Transverse colon (tissue), 4 donors: ENCODE data around the gene APCDD1L. TPM values are rescaled to one million over a fixed set of nuclear protein-coding genes. Genes with fewer than 3 reads are reported as not detected.

Experiments used
- DNase-seq: peaks from one replicate; pipeline ENCODE4 v3.0.0-alpha.2; 2019
- H3K27ac ChIP-seq, 4 donors: fragments of 200-600 bp; sonication (generic); 2 replicates each; pipeline ENCODE4 v1.5.1; 2016 to 2018; ENCODE audit warnings: inconsistent platforms in 4 of 4
- H3K27me3 ChIP-seq: fragments of 200-600 bp; sonication (generic); 2 replicates; pipeline ENCODE4 v1.5.1; 2017; ENCODE audit warnings: inconsistent platforms
- H3K36me3 ChIP-seq, 4 donors: fragments of 200-600 bp; sonication (generic); 2 replicates each; pipeline ENCODE4 v1.5.1; 2017 to 2019; ENCODE audit warnings: inconsistent platforms in 4 of 4
- H3K4me1 ChIP-seq, 4 donors: fragments of 200-600 bp; sonication (generic); 2 replicates each; pipeline ENCODE4 v1.5.1; 2017 to 2020; ENCODE audit warnings: inconsistent platforms in 4 of 4
- H3K4me3 ChIP-seq, 4 donors: fragments of 200-600 bp; sonication (generic); 1 replicate in 1 of 4; 2 replicates in 3 of 4; pipeline versions ENCODE4 v1.5.1 to v1.6.1; 2017 to 2019; ENCODE audit warnings: inconsistent platforms in 4 of 4
- H3K9me3 ChIP-seq, 2 donors: fragments of 200-600 bp; sonication (generic); 2 replicates each; pipeline ENCODE4 v1.5.1; 2017 to 2019; ENCODE audit warnings: inconsistent platforms in 2 of 2
- EP300 ChIP-seq: sonication (generic); formaldehyde crosslinking; IDR thresholded peaks from one replicate; pipeline ENCODE4 v1.6.1; 2017; ENCODE audit warnings: antibody characterized with exemption, low read depth
- POLR2A ChIP-seq: fragments of 450-650 bp; IDR thresholded peaks from one replicate; pipeline ENCODE4 v1.6.1; 2016; ENCODE audit warnings: antibody characterized with exemption, mild to moderate bottlenecking, moderate library complexity
- POLR2AphosphoS5 ChIP-seq, 3 donors: sonication (generic); formaldehyde crosslinking; IDR thresholded peaks; one replicate each; pipeline ENCODE4 v1.6.1; 2016; ENCODE audit warnings: antibody characterized with exemption in 3 of 3
- WGBS, 2 donors: methylation state at CpG; one replicate each; pipeline ENCODE4 v1.1.5; 2018; ENCODE audit warnings: low coverage in 1 of 2; 5-methylcytosine and 5-hydroxymethylcytosine counted together
- in situ Hi-C, 4 donors: fragments of 200-750 bp; cut with MboI; loops; one replicate each; pipeline versions ENCODE4 v1.15.0 to v1.15.1; 2017; ENCODE audit warnings: low sequenced_read_pairs in 3 of 4, low pct_ligation_motif_present in 1 of 4, low pct_unique_long_range_greater_than_20kb in 1 of 4
- intact Hi-C: fragments of 100-400 bp; cut with DNase I; formaldehyde crosslinking; loops from one replicate; pipeline ENCODE4 v1.15.1; 2023; ENCODE audit warnings: low total_unique reads
- total RNA-seq, 4 donors: library from RNA; depleted of rRNA; stranded (reverse); fragments of >200 nt; gene quantifications; one replicate each; pipeline ENCODE4 v1.1.0, GENCODE V29; 2016
- TF ChIP-seq, protein P1 (sequence below), 5 experiments: fragments of 200-600 bp in 3 of 5; fragments of 450-650 bp in 2 of 5; sonication (generic) in 3 of 5; IDR thresholded peaks; 1 replicate in 2 of 5; 2 replicates in 3 of 5; pipeline ENCODE4 v1.5.1; 2016 to 2017; ENCODE audit warnings: antibody characterized with exemption in 5 of 5, inconsistent platforms in 3 of 5, mild to moderate bottlenecking in 2 of 5, moderate library complexity in 1 of 5

APCDD1L gene
- total RNA-seq, 4 donors from 2014 or later, result 0.16 TPM; not detected in 3

DNA sequence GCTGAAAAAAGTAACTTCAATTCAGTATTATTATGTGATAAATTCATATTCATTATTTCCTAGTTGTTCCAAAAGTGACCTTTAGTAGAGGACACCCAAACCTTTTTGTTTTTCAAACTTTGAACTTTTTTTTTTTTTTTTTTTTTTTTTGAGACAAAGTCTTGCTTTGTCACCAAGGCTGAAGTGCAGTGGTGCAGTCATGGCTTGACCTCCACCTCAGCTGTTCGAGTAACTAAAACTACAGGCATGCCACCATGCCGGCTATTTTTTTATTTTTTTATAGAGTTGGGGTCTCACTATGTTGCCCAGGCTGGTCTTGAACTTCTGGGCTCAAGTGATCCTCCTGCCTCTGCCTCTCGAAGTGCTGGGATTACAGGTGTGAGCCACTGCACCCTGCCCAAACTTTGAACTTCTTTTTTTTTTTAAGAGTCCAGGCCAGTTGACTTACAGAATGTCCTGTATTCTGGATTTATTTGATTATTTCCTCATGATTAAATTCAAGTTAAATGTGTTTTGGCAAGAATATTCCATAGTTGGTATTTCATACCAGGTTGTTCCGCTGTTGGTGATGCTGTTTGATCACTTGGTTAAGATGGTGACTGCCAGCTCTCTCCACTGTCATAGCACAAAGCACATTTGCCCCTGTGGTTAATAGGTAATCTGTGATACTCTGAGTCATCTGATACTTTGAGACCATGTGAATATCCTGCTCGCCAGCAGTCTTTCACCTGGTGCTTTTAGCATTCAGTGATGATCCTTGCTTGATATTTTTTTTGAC is 78.1 kb downstream of the APCDD1L start:
- Histone ChIP-seq H3K27me3 (no peaks in the 10 kb centered on the region), H3K27ac (peak overlapping the region in 3 of 4 donors; percentile 34 to 59 (median 44)), H3K9me3 (no peaks in the 10 kb centered on the region), H3K4me1 (peaks cover 16 to 51% (median 27%) of the 10 kb centered on the region in 4 donors), H3K4me3 (no peak overlapping the region), H3K36me3 (peaks cover 0 to 10% (median 0%) of the 10 kb centered on the region in 4 donors)
- in situ Hi-C loops (no loop called here), intact Hi-C loops (no loop called here)
- DNase-seq, result no peak
- TF ChIP-seq POLR2AphosphoS5 (IDR thresholded peaks at IDR 0.05) (no peak), EP300 (no peak), POLR2A (no peak)
- TF ChIP-seq, protein P1, sequence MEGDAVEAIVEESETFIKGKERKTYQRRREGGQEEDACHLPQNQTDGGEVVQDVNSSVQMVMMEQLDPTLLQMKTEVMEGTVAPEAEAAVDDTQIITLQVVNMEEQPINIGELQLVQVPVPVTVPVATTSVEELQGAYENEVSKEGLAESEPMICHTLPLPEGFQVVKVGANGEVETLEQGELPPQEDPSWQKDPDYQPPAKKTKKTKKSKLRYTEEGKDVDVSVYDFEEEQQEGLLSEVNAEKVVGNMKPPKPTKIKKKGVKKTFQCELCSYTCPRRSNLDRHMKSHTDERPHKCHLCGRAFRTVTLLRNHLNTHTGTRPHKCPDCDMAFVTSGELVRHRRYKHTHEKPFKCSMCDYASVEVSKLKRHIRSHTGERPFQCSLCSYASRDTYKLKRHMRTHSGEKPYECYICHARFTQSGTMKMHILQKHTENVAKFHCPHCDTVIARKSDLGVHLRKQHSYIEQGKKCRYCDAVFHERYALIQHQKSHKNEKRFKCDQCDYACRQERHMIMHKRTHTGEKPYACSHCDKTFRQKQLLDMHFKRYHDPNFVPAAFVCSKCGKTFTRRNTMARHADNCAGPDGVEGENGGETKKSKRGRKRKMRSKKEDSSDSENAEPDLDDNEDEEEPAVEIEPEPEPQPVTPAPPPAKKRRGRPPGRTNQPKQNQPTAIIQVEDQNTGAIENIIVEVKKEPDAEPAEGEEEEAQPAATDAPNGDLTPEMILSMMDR (IDR thresholded peaks at IDR 0.05), result no peak
- WGBS, 2 donors, result 69 to 77% methylated on average over 2 to 5 of the region's 5 CpGs

DNA sequence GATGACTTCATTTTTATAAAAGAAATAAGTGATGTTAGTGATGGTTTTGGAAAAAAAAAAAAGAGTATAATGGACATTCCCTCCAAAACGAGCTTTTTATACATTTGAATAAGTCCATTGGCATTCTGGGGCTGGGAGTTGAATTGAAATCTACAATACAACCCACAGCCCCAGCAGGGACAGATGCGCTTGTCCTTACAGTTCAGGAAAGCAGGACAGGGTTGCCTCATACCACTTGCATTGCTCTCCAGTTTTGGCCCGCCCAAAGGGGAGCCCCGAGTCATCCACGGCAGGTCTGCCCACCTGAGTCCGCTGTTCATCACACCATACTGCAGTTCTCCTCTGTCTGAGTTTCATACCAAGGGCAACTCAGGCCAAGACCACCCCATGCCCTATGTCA is 80.0 kb downstream of the APCDD1L start:
- 25 to 90% methylated on average over 1 to 6 of the region's 6 CpGs for WGBS, 2 donors
- Histone ChIP-seq H3K27me3 (no peaks in the 10 kb centered on the region), H3K27ac (no peak overlapping the region), H3K4me3 (no peak overlapping the region), H3K4me1 (peaks cover 23 to 64% (median 38%) of the 10 kb centered on the region in 4 donors), H3K36me3 (no peaks in the 10 kb centered on the region), H3K9me3 (no peaks in the 10 kb centered on the region)
- TF ChIP-seq, protein P1 (IDR thresholded peaks at IDR 0.05), result no peak
- TF ChIP-seq EP300 (no peak), POLR2AphosphoS5 (IDR thresholded peaks at IDR 0.05) (no peak), POLR2A (no peak)
- no peak for DNase-seq
- intact Hi-C loops, result no loop called here
- in situ Hi-C loops, result no loop called here

DNA sequence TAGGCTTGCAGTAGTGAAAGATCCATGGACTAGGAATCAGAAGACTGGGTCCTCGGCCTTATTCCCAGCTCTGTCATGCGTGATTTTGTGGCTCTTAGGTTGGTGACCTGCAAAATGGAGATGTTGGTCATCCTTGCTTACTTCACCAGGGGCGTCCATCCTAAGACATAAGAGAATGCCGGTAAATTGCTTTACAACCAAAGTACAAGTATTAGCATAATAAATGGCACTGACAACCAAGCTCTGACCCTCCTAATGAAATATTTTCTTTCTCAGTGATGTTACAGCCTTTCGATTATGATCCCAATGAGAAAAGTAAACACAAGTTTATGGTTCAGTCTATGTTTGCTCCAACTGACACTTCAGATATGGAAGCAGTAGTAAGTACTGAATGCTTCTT is 80.9 kb downstream of the APCDD1L start:
- WGBS, 2 donors, result 48 to 50% methylated on average over 3 to 5 of the region's 5 CpGs
- Histone ChIP-seq H3K9me3 (no peaks in the 10 kb centered on the region), H3K36me3 (no peaks in the 10 kb centered on the region), H3K27me3 (no peaks in the 10 kb centered on the region), H3K27ac (peak overlapping the region; percentile 14 to 70 (median 64)), H3K4me1 (peaks cover 23 to 64% (median 38%) of the 10 kb centered on the region in 4 donors), H3K4me3 (no peak overlapping the region)
- in situ Hi-C loops (no loop called here), intact Hi-C loops (no loop called here)
- no peak for DNase-seq
- TF ChIP-seq POLR2A (no peak), POLR2AphosphoS5 (IDR thresholded peaks at IDR 0.05) (no peak), EP300 (no peak)
- TF ChIP-seq, protein P1 (IDR thresholded peaks at IDR 0.05), result no peak

DNA sequence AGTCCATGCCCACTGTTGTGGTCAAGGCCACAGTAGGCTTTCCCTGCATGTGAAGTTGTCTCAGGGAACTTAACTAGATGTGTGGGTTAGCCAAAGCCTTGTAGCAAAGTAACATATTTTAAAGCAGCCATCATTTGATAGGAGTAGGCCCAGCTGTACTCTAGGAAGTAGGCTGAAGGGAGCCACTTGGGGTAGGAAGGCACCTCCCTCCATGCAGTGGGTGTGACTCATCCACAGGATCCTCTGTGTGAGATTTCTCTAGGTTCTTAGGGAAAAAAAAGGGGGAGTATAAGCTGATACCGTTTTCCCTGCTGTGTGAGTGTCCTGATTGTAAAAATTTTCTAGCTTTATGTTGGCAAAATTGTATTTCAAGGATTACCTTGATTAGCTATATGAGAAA is 81.4 kb downstream of the APCDD1L start:
- Histone ChIP-seq H3K9me3 (no peaks in the 10 kb centered on the region), H3K4me1 (peaks cover 23 to 64% (median 38%) of the 10 kb centered on the region in 4 donors), H3K36me3 (no peaks in the 10 kb centered on the region), H3K4me3 (no peak overlapping the region), H3K27ac (peak overlapping the region; percentile 14 to 70 (median 64)), H3K27me3 (no peaks in the 10 kb centered on the region)
- TF ChIP-seq POLR2A (no peak), EP300 (no peak), POLR2AphosphoS5 (IDR thresholded peaks at IDR 0.05) (no peak)
- TF ChIP-seq, protein P1 (IDR thresholded peaks at IDR 0.05), result no peak
- in situ Hi-C loops (no loop called here), intact Hi-C loops (no loop called here)
- WGBS, 2 donors, result 29 to 40% methylated on average over 1 of the region's 1 CpG
- DNase-seq, result no peak
